GM18499 (cell line): ENCODE data around the gene HBD.
A peak's percentile ranks its signal among the peaks of the same experiment; 100 is the strongest.
"Not testable (repeated sequence)": the region's sequence is repeated elsewhere in the genome, so short reads cannot be mapped to it uniquely, and the experiment has no call there.

Experiments
- ATAC-seq: cut with Tn5 transposase; IDR thresholded peaks from one replicate; pipeline ENCODE4 v1.9.1; 2021; ENCODE audit warnings: moderate number of reproducible peaks; ENCODE audit not compliant: insufficient read depth, unreplicated experiment

The HBD gene

GRCh38 chr11:5234381-5234834 lies at the start of gene HBD:
Gene HBD (minus strand): TSS chr11:5234483. CDS start chr11:5234433, 50 bp downstream.
- peak; percentile 79 for ATAC-seq

DNA sequence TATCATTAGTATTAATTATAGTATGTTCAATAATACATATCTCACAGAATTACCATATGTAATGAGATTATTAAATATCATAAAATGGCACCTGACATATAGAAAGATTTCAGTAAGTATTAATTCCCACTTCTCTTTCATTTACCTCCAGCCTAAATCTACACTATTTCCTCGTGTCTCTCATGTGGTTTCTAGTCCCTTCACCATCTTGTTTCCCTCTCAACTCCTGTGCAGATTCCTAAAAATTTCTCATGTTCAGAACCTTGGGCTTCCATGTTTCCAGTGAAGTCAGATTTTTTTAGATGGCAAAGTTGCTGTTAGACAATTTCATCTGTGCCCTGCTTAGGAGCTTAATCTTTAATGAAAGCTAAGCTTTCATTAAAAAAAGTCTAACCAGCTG lies 49.6 kb upstream of the HBD start:
- ATAC-seq: no peak

DNA sequence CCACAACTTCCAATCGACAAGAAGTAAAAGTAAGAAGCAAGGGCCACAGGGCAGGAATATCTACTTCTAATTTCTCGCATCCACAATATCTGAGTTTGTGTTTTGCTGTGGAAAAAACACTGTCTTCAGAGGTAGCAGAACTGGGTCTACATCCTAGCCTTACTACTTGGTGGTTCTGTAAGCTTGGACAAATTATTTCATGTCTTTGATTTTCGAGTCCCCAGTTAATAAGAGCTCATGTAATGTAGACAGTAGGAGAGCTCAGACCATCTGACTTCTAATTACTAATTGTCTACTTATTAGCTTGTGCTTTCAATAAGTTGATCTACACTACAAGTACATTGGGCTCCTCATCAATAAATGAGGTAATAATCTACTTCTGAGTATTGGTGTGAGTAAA lies 48.8 kb upstream of the HBD start:
- ATAC-seq: no peak

DNA sequence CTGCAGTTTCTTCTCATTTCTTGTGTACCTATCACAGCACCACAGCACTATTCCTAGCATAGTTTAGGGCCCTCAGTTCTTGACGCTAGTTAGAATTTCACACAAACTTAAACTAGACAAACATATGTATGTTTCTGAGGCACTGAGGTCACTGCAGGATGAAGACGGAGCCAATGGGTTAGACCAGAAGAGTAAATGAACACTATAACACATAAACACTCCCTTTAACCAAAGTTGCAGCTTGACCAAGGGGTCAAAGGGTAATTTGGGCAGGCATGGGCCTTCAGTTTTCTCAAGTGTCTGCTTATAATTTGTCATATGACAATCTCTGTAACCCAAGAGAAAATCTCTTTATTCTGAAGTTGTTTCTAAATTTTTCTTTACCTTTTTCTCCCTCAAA lies 48.3 kb upstream of the HBD start:
- no peak for ATAC-seq

GRCh38 chr11:5281596-5281995 lies 47.3 kb upstream of the HBD start:
- ATAC-seq: no peak

GRCh38 chr11:5280582-5281102 lies 46.4 kb upstream of the HBD start:
- peak; percentile 91 for ATAC-seq

- no peak for ATAC-seq
Measured at GRCh38 chr11:5279471-5280090, 45.3 kb upstream of the HBD start.

- peak; percentile 49 for ATAC-seq
Measured at GRCh38 chr11:5277807-5278382, 43.6 kb upstream of the HBD start.

DNA sequence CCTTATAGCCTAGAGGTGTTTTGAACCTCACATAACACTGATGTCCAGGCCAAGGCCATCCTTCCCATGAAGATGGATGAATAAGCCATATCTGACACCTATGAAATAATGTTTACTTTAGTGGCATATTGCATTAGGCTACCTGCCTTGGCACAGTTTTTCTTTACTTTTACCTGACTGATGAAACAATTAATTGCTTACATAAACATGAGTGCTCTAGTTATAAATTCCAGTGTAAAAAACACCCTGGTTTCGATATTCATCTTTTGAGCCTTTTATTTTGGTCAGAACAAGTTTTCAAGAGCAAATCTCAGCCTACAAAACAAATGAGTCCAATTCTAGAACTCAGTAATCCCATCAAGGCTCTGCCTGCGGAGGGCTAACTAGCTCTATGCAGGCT lies 42.4 kb upstream of the HBD start:
- no peak for ATAC-seq

DNA sequence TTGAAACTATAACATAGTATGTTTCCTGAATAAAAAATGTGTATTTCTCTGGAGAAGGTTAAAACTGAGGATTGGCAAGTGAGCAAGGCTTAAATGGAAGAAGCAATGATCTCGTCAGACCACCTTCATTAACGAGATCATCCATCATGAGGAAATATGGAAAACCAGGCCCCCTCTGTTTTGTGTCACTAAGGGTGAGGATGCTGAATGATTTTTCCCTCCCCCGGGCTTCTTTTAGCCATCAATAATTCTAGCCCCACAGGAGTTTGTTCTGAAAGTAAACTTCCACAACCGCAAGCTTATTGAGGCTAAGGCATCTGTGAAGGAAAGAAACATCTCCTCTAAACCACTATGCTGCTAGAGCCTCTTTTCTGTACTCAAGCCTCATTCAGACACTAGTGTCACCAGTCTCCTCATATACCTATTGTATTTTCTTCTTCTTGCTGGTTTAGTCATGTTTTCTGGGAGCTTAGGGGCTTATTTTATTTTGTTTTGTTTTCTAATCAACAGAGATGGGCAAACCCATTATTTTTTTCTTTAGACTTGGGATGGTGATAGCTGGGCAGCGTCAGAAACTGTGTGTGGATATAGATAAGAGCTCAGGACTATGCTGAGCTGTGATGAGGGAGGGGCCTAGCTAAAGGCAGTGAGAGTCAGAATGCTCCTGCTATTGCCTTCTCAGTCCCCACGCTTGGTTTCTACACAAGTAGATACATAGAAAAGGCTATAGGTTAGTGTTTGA lies 41.3 kb upstream of the HBD start:
- no peak for ATAC-seq

- no peak for ATAC-seq
Measured at GRCh38 chr11:5274395-5274794, 40.1 kb upstream of the HBD start.

GRCh38 chr11:5272395-5273017 lies 38.2 kb upstream of the HBD start:
- ATAC-seq: no peak

- no peak for ATAC-seq
Measured at GRCh38 chr11:5269715-5270147, 35.4 kb upstream of the HBD start, which contains the start of gene HBE1. Gene HBE1 (minus strand): TSS chr11:5269945. CDS start chr11:5269890, 55 bp downstream.

DNA sequence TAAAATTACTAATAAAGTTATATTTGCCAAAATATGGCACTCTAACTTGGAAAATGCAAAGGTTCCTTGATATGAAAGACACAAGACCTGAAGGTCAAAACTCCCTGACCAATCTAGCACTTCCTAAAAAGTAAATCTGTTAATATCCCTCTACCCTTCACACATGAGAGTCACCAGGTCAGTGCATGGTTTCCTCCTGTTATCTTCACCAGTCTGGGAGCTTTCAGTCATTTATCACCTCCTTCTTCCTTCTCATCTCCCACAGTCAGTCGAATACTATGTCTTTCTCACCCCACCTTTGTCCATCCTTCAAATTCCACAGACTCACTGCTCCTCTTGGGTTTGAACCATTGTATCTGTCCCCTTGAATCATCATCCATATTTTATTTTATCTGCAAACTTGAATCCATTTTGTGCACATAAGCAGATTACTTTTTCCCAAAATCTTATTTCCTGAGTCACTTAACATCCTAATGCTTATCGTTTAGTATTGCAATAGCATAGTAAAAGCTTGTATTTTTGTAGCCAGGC lies 32.8 kb upstream of the HBD start:
- ATAC-seq: no peak

DNA sequence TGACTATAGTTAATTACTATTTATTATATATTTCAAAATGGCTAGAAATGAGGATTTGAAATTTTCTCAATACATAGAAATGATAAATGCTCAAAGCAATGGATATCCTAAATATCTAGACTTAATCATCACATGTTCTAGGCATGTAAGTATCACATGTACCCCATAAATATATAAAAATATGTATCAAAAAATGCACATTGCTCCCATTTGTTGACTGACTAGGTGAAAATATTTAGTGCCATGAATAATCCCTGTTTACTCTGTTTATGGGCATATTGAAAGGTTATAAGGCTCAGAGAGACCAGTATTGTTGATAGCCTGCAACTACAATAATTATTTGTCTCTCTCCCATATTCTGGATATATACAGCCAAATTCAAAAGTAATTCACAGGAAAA lies 32.3 kb upstream of the HBD start:
- no peak for ATAC-seq

DNA sequence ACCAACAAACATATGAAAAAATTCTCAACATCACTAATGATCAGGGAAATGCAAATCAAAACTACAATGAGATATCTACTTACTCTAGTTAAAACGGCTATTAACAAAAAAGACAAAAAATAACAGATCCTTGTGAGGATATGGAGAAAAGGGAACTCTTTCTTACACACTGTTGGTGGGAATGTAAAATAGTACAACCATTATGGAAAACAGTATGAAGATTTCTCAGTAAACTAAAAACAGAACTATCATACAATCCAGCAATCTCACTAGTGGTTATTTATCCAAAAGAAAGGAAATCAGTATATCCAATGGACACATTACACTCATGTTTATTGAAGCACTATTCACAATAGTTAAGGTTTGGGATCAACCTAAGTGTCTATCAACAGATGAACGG lies 31.5 kb upstream of the HBD start:
- ATAC-seq: no peak

DNA sequence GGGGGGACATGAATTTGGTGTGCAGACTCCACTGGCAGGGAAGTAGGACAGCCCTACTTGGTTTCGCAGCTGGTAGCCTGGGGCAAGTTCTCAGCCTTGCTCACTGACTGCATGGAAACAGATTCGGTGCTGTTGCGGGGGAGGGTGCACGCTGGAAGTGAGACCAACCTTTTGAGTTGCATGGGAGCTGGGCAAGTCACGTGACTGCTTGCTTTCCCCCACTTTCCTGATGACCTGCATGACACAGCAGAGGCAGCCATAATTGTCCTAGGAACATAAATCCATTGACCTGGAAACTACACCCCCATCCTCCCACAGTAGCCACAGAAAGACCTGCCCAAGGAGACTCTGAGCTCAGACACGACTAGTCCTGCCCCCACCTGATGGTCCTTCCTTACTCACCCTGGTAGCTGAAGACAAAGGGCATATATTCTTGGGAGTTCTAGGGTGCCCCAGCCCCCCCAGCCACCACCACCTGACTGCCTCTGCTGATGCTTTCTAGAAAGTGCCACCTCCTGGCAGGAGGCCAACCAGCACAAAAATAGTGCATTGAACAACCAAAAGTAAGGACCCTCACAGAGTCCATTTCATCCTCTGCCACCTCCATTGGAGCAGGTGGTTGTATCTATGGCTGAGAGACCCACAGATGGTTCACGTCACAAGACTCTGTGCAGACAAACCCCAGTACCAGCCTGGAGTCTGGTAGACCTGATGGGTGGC lies 24.4 kb upstream of the HBD start:
- ATAC-seq: no peak

GRCh38 chr11:5257296-5257695 lies 23.0 kb upstream of the HBD start:
- no peak for ATAC-seq

GRCh38 chr11:5254646-5255413 lies 20.5 kb upstream of the HBD start, which contains the start of gene HBG2:
Gene HBG2 (minus strand): TSS chr11:5254781. CDS start chr11:5254728, 53 bp downstream.
- ATAC-seq: not testable (repeated sequence)
